GM19324 (cell line): ENCODE measurements around the gene VPS33B.
"Not testable (repeated sequence)": the region's sequence is repeated elsewhere in the genome, so short reads cannot be mapped to it uniquely, and the experiment has no call there.

Experiments used
- ATAC-seq: cut with Tn5 transposase; IDR thresholded peaks from one replicate; pipeline ENCODE4 v1.9.1; 2021; ENCODE audit warnings: mild to moderate bottlenecking, moderate library complexity; ENCODE audit not compliant: unreplicated experiment, low FRiP score

The VPS33B gene

GRCh38 chr15:91022075-91022831, at the start of gene VPS33B:
Gene VPS33B, minus strand, starts transcription at chr15:91022594. Its CDS starts 345 bp downstream, at chr15:91022249.
- ATAC-seq: peak; percentile 75

GRCh38 chr15:91072161-91072560, 49.8 kb upstream of the VPS33B start:
- no peak for ATAC-seq

GRCh38 chr15:91070872-91071271, 48.5 kb upstream of the VPS33B start:
- ATAC-seq: no peak

- no peak for ATAC-seq
These were observed 46.6 kb upstream of the VPS33B start for GRCh38 chr15:91068966-91069365.

GRCh38 chr15:91068436-91068835, 46.0 kb upstream of the VPS33B start:
- no peak for ATAC-seq

- no peak for ATAC-seq
These were observed 44.6 kb upstream of the VPS33B start for GRCh38 chr15:91067036-91067435.

GRCh38 chr15:91065505-91065904, 43.1 kb upstream of the VPS33B start:
- ATAC-seq: no peak

- no peak for ATAC-seq
These were observed 39.6 kb upstream of the VPS33B start for GRCh38 chr15:91061997-91062396.

GRCh38 chr15:91061230-91061629, 38.8 kb upstream of the VPS33B start:
- ATAC-seq: no peak

GRCh38 chr15:91055548-91056331, 33.3 kb upstream of the VPS33B start:
- no peak for ATAC-seq

GRCh38 chr15:91054816-91055215, 32.4 kb upstream of the VPS33B start:
- ATAC-seq: no peak

GRCh38 chr15:91051248-91051647, 28.9 kb upstream of the VPS33B start:
- no peak for ATAC-seq

- ATAC-seq: peak; percentile 15
These were observed 27.7 kb upstream of the VPS33B start for GRCh38 chr15:91050128-91050455.

- ATAC-seq: peak; percentile 70
These were observed 27.2 kb upstream of the VPS33B start for GRCh38 chr15:91049378-91050127.

GRCh38 chr15:91047545-91048199, 25.3 kb upstream of the VPS33B start:
- ATAC-seq: no peak

GRCh38 chr15:91046056-91046455, 23.7 kb upstream of the VPS33B start:
- not testable (repeated sequence) for ATAC-seq

GRCh38 chr15:91045065-91045464, 22.7 kb upstream of the VPS33B start:
- ATAC-seq: no peak

- no peak for ATAC-seq
These were observed 20.9 kb upstream of the VPS33B start for GRCh38 chr15:91043202-91043874.

GRCh38 chr15:91040856-91041255, 18.5 kb upstream of the VPS33B start:
- no peak for ATAC-seq

GRCh38 chr15:91039996-91040395, 17.6 kb upstream of the VPS33B start:
- ATAC-seq: no peak
